Coronary artery (tissue), 2 donors: Measurements from ENCODE around the gene SH2D1A.

ENCODE experiments used
- DNase-seq: peaks from one replicate; pipeline ENCODE4 v3.0.0-alpha.2; 2017; ENCODE audit warnings: low spot score
- H3K27ac ChIP-seq, 2 donors: fragments of 200-600 bp; sonication (generic); one replicate each; pipeline ENCODE4 v1.5.1; 2016 to 2019
- H3K4me3 ChIP-seq: fragments of 200-600 bp; sonication (generic); 2 replicates; pipeline ENCODE4 v1.5.1; 2016; ENCODE audit warnings: mild to moderate bottlenecking, moderate library complexity
- CTCF ChIP-seq: fragments of 200-600 bp; sonication (generic); IDR thresholded peaks from one replicate; pipeline ENCODE4 v1.5.1; 2019; ENCODE audit warnings: antibody characterized with exemption

The SH2D1A gene

GRCh38 chrX:124358800-124359383 is 12.5 kb downstream of the SH2D1A start:
- H3K4me3 ChIP-seq, result no peak overlapping the region
- DNase-seq, result no peak
- no peak overlapping the region for H3K27ac ChIP-seq
- no peak for TF ChIP-seq CTCF

DNA sequence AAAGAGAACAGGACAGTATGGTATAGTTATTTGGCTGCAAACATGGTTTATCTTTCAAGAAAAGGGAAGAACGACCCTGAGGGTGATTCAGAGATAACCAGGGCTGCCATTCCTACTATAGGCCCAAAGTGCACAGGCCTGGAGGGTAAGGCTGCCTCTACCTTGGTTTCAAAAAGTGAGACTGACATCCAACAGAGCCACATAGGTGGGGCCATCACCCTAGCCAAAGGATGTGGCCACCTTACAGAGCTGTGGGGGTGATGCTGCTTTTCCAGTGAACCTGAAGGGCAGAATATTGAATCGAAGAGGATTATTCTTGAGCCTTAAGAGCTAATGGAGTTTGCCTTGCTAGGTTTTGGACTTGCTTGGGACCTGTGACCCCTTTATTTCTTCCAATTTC is 15.7 kb downstream of the SH2D1A start:
- no peak for DNase-seq
- no peak for TF ChIP-seq CTCF
- Histone ChIP-seq H3K4me3 (no peak overlapping the region), H3K27ac (no peak overlapping the region)

GRCh38 chrX:124362761-124363160 is 16.4 kb downstream of the SH2D1A start:
- Histone ChIP-seq H3K27ac (no peak overlapping the region), H3K4me3 (no peak overlapping the region)
- no peak for TF ChIP-seq CTCF
- no peak for DNase-seq

- Histone ChIP-seq H3K4me3 (no peak overlapping the region), H3K27ac (no peak overlapping the region)
- TF ChIP-seq CTCF, result no peak
- no peak for DNase-seq
Measured at GRCh38 chrX:124369722-124370121, 23.4 kb downstream of the SH2D1A start.

GRCh38 chrX:124373348-124373747 is 27.0 kb downstream of the SH2D1A start:
- TF ChIP-seq CTCF, result no peak
- no peak for DNase-seq
- Histone ChIP-seq H3K27ac (no peak overlapping the region), H3K4me3 (no peak overlapping the region)

DNA sequence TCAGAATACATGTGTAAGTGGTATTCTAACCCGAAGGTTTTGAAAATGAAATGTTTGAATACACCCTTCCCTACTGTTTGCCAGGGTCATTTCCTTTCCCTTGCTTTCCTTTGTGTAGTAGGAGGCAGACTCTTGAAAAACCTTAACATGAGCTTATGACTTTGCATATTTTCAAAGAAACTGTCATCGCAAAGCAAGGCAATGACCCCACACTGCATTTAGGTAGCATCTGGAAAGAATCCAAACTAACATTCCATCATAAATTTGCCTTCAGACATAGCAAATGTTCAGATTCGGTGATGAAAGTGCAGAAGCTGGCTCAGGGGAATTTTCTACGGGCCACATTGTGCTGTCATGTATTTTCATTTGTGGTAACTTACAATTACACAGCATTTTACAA is 32.3 kb downstream of the SH2D1A start:
- Histone ChIP-seq H3K4me3 (no peak overlapping the region), H3K27ac (no peak overlapping the region)
- no peak for TF ChIP-seq CTCF
- no peak for DNase-seq

- Histone ChIP-seq H3K27ac (no peak overlapping the region), H3K4me3 (no peak overlapping the region)
- TF ChIP-seq CTCF, result no peak
- DNase-seq, result no peak
Measured at GRCh38 chrX:124383354-124383753, 37.0 kb downstream of the SH2D1A start.
